WI38 (cell line): ENCODE data around the gene BBS9.

Experiments
- H3K4me3 ChIP-seq: 2 replicates; pipeline ENCODE4 v1.5.1; 2011; ENCODE audit warnings: low read depth, mild to moderate bottlenecking, control low read depth, low read length
- CTCF ChIP-seq: IDR thresholded peaks from 2 replicates; pipeline ENCODE4 v1.5.1; 2012; ENCODE audit warnings: low read depth, mild to moderate bottlenecking, control low read depth, low read length

BBS9 gene

GRCh38 chr7:33193308-33193864, 64.0 kb downstream of the BBS9 start:
- H3K4me3 ChIP-seq = no peak overlapping the region
- no peak for TF ChIP-seq CTCF

GRCh38 chr7:33195264-33195663, 65.9 kb downstream of the BBS9 start:
- no peak overlapping the region for H3K4me3 ChIP-seq
- no peak for TF ChIP-seq CTCF

GRCh38 chr7:33196221-33196620, 66.9 kb downstream of the BBS9 start:
- H3K4me3 ChIP-seq = no peak overlapping the region
- TF ChIP-seq CTCF = no peak

DNA sequence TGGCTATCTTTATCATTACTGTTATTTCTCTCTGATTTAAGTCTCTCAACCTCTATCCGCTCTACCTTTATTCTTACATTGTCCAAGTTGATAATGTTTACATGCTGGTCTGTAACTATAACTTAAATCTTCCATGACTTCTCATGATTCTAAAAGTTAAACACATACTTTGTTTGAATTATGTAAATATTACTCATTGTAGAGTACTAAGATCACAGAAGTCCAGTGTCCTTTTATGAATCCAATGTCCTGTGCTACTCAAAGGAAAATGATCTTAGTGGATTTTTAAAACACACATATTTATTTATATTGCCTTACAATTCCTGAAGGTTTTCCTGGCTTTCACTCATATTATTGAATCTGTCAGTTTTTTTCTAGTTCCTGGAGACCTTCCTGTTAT, 70.9 kb downstream of the BBS9 start:
- no peak for TF ChIP-seq CTCF
- no peak overlapping the region for H3K4me3 ChIP-seq

GRCh38 chr7:33201821-33202220, 72.5 kb downstream of the BBS9 start:
- no peak for TF ChIP-seq CTCF
- no peak overlapping the region for H3K4me3 ChIP-seq

- no peak for TF ChIP-seq CTCF
- H3K4me3 ChIP-seq = no peak overlapping the region
These were observed 81.6 kb downstream of the BBS9 start for GRCh38 chr7:33210958-33211357.

DNA sequence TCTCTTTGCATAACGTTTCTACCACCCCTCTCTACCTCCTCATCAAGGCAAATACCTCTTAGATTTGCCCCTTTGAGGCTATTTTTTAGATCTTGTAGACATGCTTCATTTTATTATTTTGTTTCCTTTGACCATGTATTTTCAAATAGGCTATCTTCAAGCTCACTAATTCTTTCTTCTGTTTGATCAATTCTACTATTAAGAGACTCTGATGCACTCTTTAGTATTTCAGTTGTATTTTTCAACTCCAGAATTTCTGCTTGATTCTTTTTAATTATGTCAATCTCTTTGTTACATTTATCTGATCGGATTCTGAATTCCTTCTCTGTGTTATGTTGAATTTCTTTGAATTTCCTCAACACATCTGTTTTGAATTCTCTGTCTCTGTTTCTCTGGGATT, 82.8 kb downstream of the BBS9 start:
- TF ChIP-seq CTCF = no peak
- no peak overlapping the region for H3K4me3 ChIP-seq
